OCI-LY7 (cell line): ENCODE measurements around the gene SUN2. TPM values are rescaled to one million over a fixed set of nuclear protein-coding genes. Genes with fewer than 3 reads are reported as not detected.
A peak's percentile ranks its signal among the peaks of the same experiment; 100 is the strongest.

Experiments used
- BruUV-seq: library from RNA; stranded (reverse); fragments of 400-500 nt; replicated peaks from 2 replicates; lab custom pipeline; 2021; lab: Mats Ljungman, UMichigan
- CTCF ChIA-PET: fragments of 300-600 bp; sonication (Branson Sonifier 250); formaldehyde crosslinking; loops from one replicate; lab custom pipeline; 2022; ENCODE audit warnings: antibody characterized with exemption; ENCODE audit not compliant: unreplicated experiment; lab: Charles Lee
- POLR2A ChIA-PET: fragments of 300-600 bp; sonication (Branson Sonifier 250); formaldehyde crosslinking; loops from one replicate; lab custom pipeline; 2022; ENCODE audit warnings: antibody characterized with exemption; lab: Charles Lee
- DNase-seq: peaks from one replicate; pipeline ENCODE4 v3.0.0-alpha.2; 2015; ENCODE audit warnings: low spot score
- H2AFZ ChIP-seq: fragments of 200-600 bp; sonication (generic), shearing (Covaris generic); 2 replicates; pipeline ENCODE4 v1.6.1; 2014; ENCODE audit warnings: mild to moderate bottlenecking, antibody characterized with exemption, low read length, moderate library complexity
- H3K27ac ChIP-seq: fragments of 200-600 bp; sonication (generic); 2 replicates; pipeline ENCODE4 v1.5.1; 2014; ENCODE audit warnings: mixed run types, low read depth, mild to moderate bottlenecking, moderate library complexity, low read length, inconsistent platforms; ENCODE audit not compliant: poor library complexity, severe bottlenecking
- H3K36me3 ChIP-seq: fragments of 200-600 bp; sonication (generic); 2 replicates; pipeline ENCODE4 v1.6.1; 2014; ENCODE audit warnings: mild to moderate bottlenecking, antibody characterized with exemption, low read length, moderate library complexity, mixed read lengths; ENCODE audit not compliant: insufficient read depth
- H3K4me1 ChIP-seq: fragments of 200-600 bp; sonication (generic); 2 replicates; pipeline ENCODE4 v1.5.1; 2014; ENCODE audit warnings: mild to moderate bottlenecking, low read length; ENCODE audit not compliant: insufficient read depth, poor library complexity, severe bottlenecking
- H3K4me2 ChIP-seq: fragments of 200-600 bp; sonication (generic); 2 replicates; pipeline ENCODE4 v1.6.1; 2014; ENCODE audit warnings: mild to moderate bottlenecking, low read length
- H3K4me3 ChIP-seq: fragments of 200-600 bp; sonication (generic); 2 replicates; pipeline ENCODE4 v1.5.1; 2014; ENCODE audit warnings: mild to moderate bottlenecking, low read depth, low read length; ENCODE audit not compliant: poor library complexity, severe bottlenecking
- H3K79me2 ChIP-seq: fragments of 200-600 bp; sonication (generic); 2 replicates; pipeline ENCODE4 v1.6.1; 2016; ENCODE audit warnings: low read depth, mild to moderate bottlenecking, low read length, moderate library complexity, mixed read lengths; ENCODE audit not compliant: insufficient read depth
- H3K9me2 ChIP-seq: fragments of 200-600 bp; sonication (generic); 2 replicates; pipeline ENCODE4 v1.6.1; 2016; ENCODE audit warnings: mild to moderate bottlenecking, low read length, mixed read lengths; ENCODE audit not compliant: insufficient read depth
- H3K9me3 ChIP-seq: fragments of 200-600 bp; sonication (generic); 2 replicates; pipeline ENCODE4 v1.6.1; 2014; ENCODE audit warnings: mild to moderate bottlenecking, mixed run types, low read length, mixed read lengths
- H4K20me1 ChIP-seq: fragments of 200-600 bp; sonication (generic); 2 replicates; pipeline ENCODE4 v1.6.1; 2014; ENCODE audit warnings: mild to moderate bottlenecking, antibody characterized with exemption, low read length, moderate library complexity, mixed read lengths; ENCODE audit not compliant: insufficient read depth
- EZH2phosphoT487 ChIP-seq: fragments of 200-600 bp; sonication (generic); IDR thresholded peaks from 2 replicates; pipeline ENCODE4 v1.6.1; 2018; ENCODE audit warnings: low read depth, borderline replicate concordance, mild to moderate bottlenecking, mixed run types, antibody characterized with exemption, low read length, moderate library complexity, mixed read lengths
- intact Hi-C: fragments of 100-400 bp; cut with micrococcal nuclease; formaldehyde crosslinking; loops from one replicate; pipeline ENCODE4 v1.10.0; 2022; ENCODE audit not compliant: unreplicated experiment
- total RNA-seq, 2 experiments: library from RNA; depleted of rRNA in 1 of 2; stranded (reverse); fragments of >200 nt in 1 of 2; shearing (Covaris generic) in 1 of 2; gene quantifications; 2 replicates each; pipeline ENCODE4 v1.2.3, GENCODE V29; 2014 to 2022
- TF ChIP-seq, protein P1 (sequence below): fragments of 200-600 bp; sonication (generic); conservative IDR thresholded peaks from 2 replicates; pipeline ENCODE4 v1.5.1; 2014; ENCODE audit warnings: mild to moderate bottlenecking, antibody characterized with exemption, low read length, moderate library complexity, mixed read lengths

SUN2 gene
- total RNA-seq, 2 experiments from 2014 or later = 59.1 to 80.2 TPM

DNA sequence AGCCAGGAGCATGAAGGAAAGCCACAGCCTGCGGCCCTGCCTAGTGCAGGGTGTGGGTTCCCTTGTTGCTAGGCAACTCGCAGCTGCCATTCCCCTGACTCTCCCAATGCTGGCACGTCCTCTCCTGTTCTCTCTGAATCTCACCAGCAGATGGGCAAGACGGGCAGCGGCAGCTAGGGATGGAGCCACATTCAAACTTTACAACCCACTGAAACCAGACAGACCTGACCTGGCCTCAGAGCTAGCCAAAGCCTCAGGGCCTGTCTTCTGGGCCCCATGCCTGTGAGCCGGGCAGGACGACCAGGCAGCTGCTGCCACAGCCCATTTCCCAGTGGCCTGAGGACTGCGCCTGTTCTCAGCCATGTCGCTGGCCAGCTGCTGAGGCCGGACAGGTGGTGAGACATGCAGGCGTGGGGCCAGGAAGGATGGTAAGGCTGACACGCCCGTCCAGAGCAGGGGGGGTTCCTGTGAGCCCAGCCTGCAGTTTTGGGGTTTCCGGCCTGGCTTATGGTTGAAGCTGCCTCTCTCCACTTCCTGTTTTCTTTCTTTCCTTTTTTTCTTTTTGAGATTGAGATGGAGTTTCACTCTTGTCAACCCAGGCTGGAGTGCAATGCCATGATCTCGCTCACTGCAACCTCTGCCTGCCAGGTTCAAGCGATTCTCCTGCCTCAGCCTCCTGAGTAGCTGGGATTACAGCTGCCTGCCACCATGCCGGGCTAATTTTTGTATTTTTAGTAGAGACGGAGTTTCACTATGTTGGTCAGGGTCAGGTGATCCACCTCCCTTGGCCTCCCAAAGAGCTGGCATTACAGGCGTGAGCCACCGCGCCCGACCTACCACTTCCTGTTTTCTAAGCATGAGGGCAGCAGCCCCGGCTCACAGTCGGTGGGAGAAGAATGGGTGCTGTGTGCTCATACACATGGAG lies 4.1 kb downstream of the SUN2 start:
- peak; percentile 80 for DNase-seq
- Histone ChIP-seq H3K79me2 (peaks cover 6% of the 10 kb centered on the region; the same call in 1 of the 2 replicates), H3K9me2 (no peaks in the 10 kb centered on the region), H3K4me1 (peaks cover 34% of the 10 kb centered on the region), H4K20me1 (0 out of 2 replicates have a peak, but pooled peaks cover 4% of the 10 kb centered on the region), H3K27ac (peak overlapping the region; percentile 78), H3K36me3 (peaks cover 57% of the 10 kb centered on the region), H2AFZ (peak overlapping the region; percentile 39; the same call in 1 of the 2 replicates), H3K4me3 (peak overlapping the region; percentile 41), H3K4me2 (peak overlapping the region; percentile 67), H3K9me3 (no peaks in the 10 kb centered on the region)
- no peak for TF ChIP-seq EZH2phosphoT487
- TF ChIP-seq, protein P1, sequence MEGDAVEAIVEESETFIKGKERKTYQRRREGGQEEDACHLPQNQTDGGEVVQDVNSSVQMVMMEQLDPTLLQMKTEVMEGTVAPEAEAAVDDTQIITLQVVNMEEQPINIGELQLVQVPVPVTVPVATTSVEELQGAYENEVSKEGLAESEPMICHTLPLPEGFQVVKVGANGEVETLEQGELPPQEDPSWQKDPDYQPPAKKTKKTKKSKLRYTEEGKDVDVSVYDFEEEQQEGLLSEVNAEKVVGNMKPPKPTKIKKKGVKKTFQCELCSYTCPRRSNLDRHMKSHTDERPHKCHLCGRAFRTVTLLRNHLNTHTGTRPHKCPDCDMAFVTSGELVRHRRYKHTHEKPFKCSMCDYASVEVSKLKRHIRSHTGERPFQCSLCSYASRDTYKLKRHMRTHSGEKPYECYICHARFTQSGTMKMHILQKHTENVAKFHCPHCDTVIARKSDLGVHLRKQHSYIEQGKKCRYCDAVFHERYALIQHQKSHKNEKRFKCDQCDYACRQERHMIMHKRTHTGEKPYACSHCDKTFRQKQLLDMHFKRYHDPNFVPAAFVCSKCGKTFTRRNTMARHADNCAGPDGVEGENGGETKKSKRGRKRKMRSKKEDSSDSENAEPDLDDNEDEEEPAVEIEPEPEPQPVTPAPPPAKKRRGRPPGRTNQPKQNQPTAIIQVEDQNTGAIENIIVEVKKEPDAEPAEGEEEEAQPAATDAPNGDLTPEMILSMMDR = no peak
- intact Hi-C loops = loop anchor here (10.0 kb wide), 1 partner anchor 693 kb away; no protein-coding TSS in a partner anchor
- no TSS peak for BruUV-seq
- ChIA-PET POLR2A (no interaction called here), CTCF (interaction anchor here (1.1 kb wide), 1 partner anchor 27 kb away, joined by 5 read pairs; no protein-coding TSS in a partner anchor)

- Histone ChIP-seq H3K9me2 (no peaks in the 10 kb centered on the region), H3K79me2 (peaks cover 6% of the 10 kb centered on the region; the same call in 1 of the 2 replicates), H3K9me3 (no peaks in the 10 kb centered on the region), H3K4me2 (peak overlapping the region; percentile 67), H3K36me3 (peaks cover 63% of the 10 kb centered on the region), H4K20me1 (0 out of 2 replicates have a peak, but pooled peaks cover 4% of the 10 kb centered on the region), H3K27ac (peak overlapping the region; percentile 78), H2AFZ (no peak overlapping the region), H3K4me3 (peak overlapping the region; percentile 41), H3K4me1 (peaks cover 31% of the 10 kb centered on the region)
- no TSS peak for BruUV-seq
- ChIA-PET CTCF (no interaction called here), POLR2A (no interaction called here)
- no peak for DNase-seq
- TF ChIP-seq, protein P1 = no peak
- TF ChIP-seq EZH2phosphoT487 = no peak
- intact Hi-C loops = loop anchor here (10.0 kb wide), 1 partner anchor 694 kb away; no protein-coding TSS in a partner anchor
These were observed 4.8 kb downstream of the SUN2 start for GRCh38 chr22:38751066-38751421.
